Left kidney (tissue), 1 donor: ENCODE data around the gene CCT4. TPM values are rescaled to one million over a fixed set of nuclear protein-coding genes. Genes with fewer than 3 reads are reported as not detected.

Source experiments
- polyA plus RNA-seq: library from polyadenylated mRNA; unstranded; fragments of 120-200 nt; gene quantifications from one replicate; pipeline ENCODE4 v1.2.1, GENCODE V29; 2013; ENCODE audit not compliant: insufficient read length

CCT4 gene
- polyA plus RNA-seq, 1 donor, result 186 TPM

Other genes starting within 250 kb of the CCT4 start
- gene FAM161A, start 34.6 kb downstream of the CCT4 start, polyA plus RNA-seq, result 32.7 TPM
- 77.0 TPM for gene COMMD1, start 17.0 kb upstream of the CCT4 start, polyA plus RNA-seq